NCI-H1092 (cell line): ENCODE data around the gene PARD3B.

Experiments
- DNase-seq: peaks from one replicate; lab custom pipeline; 2025; lab: John Stamatoyannopoulos, UW

Gene PARD3B

GRCh38 chr2:204696124-204696523 lies 150.8 kb downstream of the PARD3B start:
- DNase-seq, result no peak

GRCh38 chr2:204705243-204705932 lies 160.1 kb downstream of the PARD3B start:
- DNase-seq, result no peak

- DNase-seq, result no peak
These were observed 161.7 kb downstream of the PARD3B start for GRCh38 chr2:204706939-204707338.

GRCh38 chr2:204713211-204713610 lies 167.9 kb downstream of the PARD3B start:
- no peak for DNase-seq

- no peak for DNase-seq
These were observed 170.1 kb downstream of the PARD3B start for GRCh38 chr2:204715361-204715760.

GRCh38 chr2:204717591-204717990 lies 172.3 kb downstream of the PARD3B start:
- DNase-seq, result no peak

GRCh38 chr2:204718607-204719006 lies 173.3 kb downstream of the PARD3B start:
- DNase-seq, result no peak

GRCh38 chr2:204720874-204721273 lies 175.6 kb downstream of the PARD3B start:
- no peak for DNase-seq

- DNase-seq, result no peak
These were observed 176.9 kb downstream of the PARD3B start for GRCh38 chr2:204722207-204722606.

GRCh38 chr2:204722691-204723090 lies 177.4 kb downstream of the PARD3B start:
- DNase-seq, result no peak

GRCh38 chr2:204725693-204726360 lies 180.6 kb downstream of the PARD3B start:
- DNase-seq, result no peak

- DNase-seq, result no peak
These were observed 181.6 kb downstream of the PARD3B start for GRCh38 chr2:204726831-204727230.

GRCh38 chr2:204727368-204727767 lies 182.1 kb downstream of the PARD3B start:
- no peak for DNase-seq

- no peak for DNase-seq
These were observed 185.3 kb downstream of the PARD3B start for GRCh38 chr2:204730603-204731002.

- DNase-seq, result no peak
These were observed 186.7 kb downstream of the PARD3B start for GRCh38 chr2:204732019-204732418.

- no peak for DNase-seq
These were observed 192.0 kb downstream of the PARD3B start for GRCh38 chr2:204737296-204737695.

- no peak for DNase-seq
These were observed 193.4 kb downstream of the PARD3B start for GRCh38 chr2:204738721-204739120.

GRCh38 chr2:204743393-204743960 lies 198.2 kb downstream of the PARD3B start:
- DNase-seq, result no peak

GRCh38 chr2:204744506-204744905 lies 199.2 kb downstream of the PARD3B start:
- no peak for DNase-seq

GRCh38 chr2:204748286-204748685 lies 203.0 kb downstream of the PARD3B start:
- DNase-seq, result no peak

- DNase-seq, result no peak
These were observed 204.0 kb downstream of the PARD3B start for GRCh38 chr2:204749319-204749718.

- DNase-seq, result no peak
These were observed 205.1 kb downstream of the PARD3B start for GRCh38 chr2:204750389-204750788.

- DNase-seq, result no peak
These were observed 206.2 kb downstream of the PARD3B start for GRCh38 chr2:204751472-204751871.
